Fibroblast of lung (primary cell): ENCODE results near the gene TEDC2. TPM values are rescaled to one million over a fixed set of nuclear protein-coding genes. Genes with fewer than 3 reads are reported as not detected.

Experiments used
- DNase-seq, 2 donors: peaks; one replicate each; pipeline versions ENCODE4 v3.0.0 to v3.0.0-alpha.2; 2010; ENCODE audit warnings: low read depth in 2 of 2
- H2AFZ ChIP-seq: 2 replicates; pipeline ENCODE4 v1.5.1; 2012; ENCODE audit warnings: low read length, control low read depth, inconsistent platforms
- H3K27ac ChIP-seq: 2 replicates; pipeline ENCODE4 v1.5.1; 2011; ENCODE audit warnings: low read length, control low read depth; ENCODE audit not compliant: insufficient read depth
- H3K27me3 ChIP-seq: 2 replicates; pipeline ENCODE4 v1.5.1; 2011; ENCODE audit warnings: mild to moderate bottlenecking, low read length; ENCODE audit not compliant: control insufficient read depth, insufficient read depth
- H3K36me3 ChIP-seq: 2 replicates; pipeline ENCODE4 v1.5.1; 2011; ENCODE audit warnings: low read length; ENCODE audit not compliant: control insufficient read depth, insufficient read depth
- H3K4me1 ChIP-seq: 2 replicates; pipeline ENCODE4 v1.5.1; 2011; ENCODE audit warnings: low read length; ENCODE audit not compliant: control insufficient read depth, insufficient read depth; ENCODE audit errors: extremely low read depth
- H3K4me2 ChIP-seq: 2 replicates; pipeline ENCODE4 v1.5.1; 2011; ENCODE audit warnings: low read length, control low read depth; ENCODE audit not compliant: insufficient read depth; ENCODE audit errors: extremely low read depth
- H3K4me3 ChIP-seq, 4 experiments: fragments of 200-600 bp in 1 of 4; sonication (generic) in 1 of 4; replicated peaks in 1 of 4; 2 replicates each; pipeline ENCODE4 v1.5.1; 2011 to 2016; ENCODE audit warnings: low read length in 4 of 4, low read depth in 3 of 4, mild to moderate bottlenecking in 3 of 4, control low read depth in 2 of 4, inconsistent platforms in 1 of 4, mixed read lengths in 1 of 4; ENCODE audit not compliant: insufficient read depth in 1 of 4; ENCODE audit errors: control extremely low read depth in 1 of 4
- H3K79me2 ChIP-seq: 2 replicates; pipeline ENCODE4 v1.5.1; 2012; ENCODE audit warnings: mild to moderate bottlenecking, low read length, inconsistent platforms; ENCODE audit not compliant: control insufficient read depth, insufficient read depth
- H3K9ac ChIP-seq: 2 replicates; pipeline ENCODE4 v1.5.1; 2011; ENCODE audit warnings: mild to moderate bottlenecking, low read length, control low read depth; ENCODE audit not compliant: insufficient read depth
- H3K9me3 ChIP-seq: 2 replicates; pipeline ENCODE4 v1.5.1; 2012; ENCODE audit warnings: low read depth, low read length; ENCODE audit not compliant: control insufficient read depth, insufficient read depth
- H4K20me1 ChIP-seq: 2 replicates; pipeline ENCODE4 v1.5.1; 2011; ENCODE audit warnings: low read length; ENCODE audit not compliant: control insufficient read depth, insufficient read depth; ENCODE audit errors: extremely low read depth
- EZH2 ChIP-seq: IDR thresholded peaks from 2 replicates; pipeline ENCODE4 v1.5.1; 2012; ENCODE audit warnings: low read length, control low read depth, mild to moderate bottlenecking; ENCODE audit errors: missing control alignments
- polyA plus RNA-seq, 2 donors: library from polyadenylated mRNA; depleted of rRNA in 1 of 2; stranded (reverse) in 1 of 2; unstranded in 1 of 2; fragments of >200 nt; gene quantifications; 2 replicates each; pipeline ENCODE4 v1.2.1, GENCODE V29; 2011 to 2012; ENCODE audit warnings: missing spikeins in 1 of 2
- total RNA-seq: library from RNA; depleted of rRNA; stranded (reverse); fragments of >200 nt; gene quantifications from 2 replicates; pipeline ENCODE4 v1.2.1, GENCODE V29; 2014
- TF ChIP-seq, protein P1 (sequence below), 2 donors: IDR thresholded peaks in 1 of 2; conservative IDR thresholded peaks in 1 of 2; 1 replicate in 1 of 2; 2 replicates in 1 of 2; pipeline ENCODE4 v1.5.1; 2011 to 2012; ENCODE audit warnings: low read length in 2 of 2, control low read depth in 1 of 2, inconsistent platforms in 1 of 2, low read depth in 1 of 2, mild to moderate bottlenecking in 1 of 2

Gene TEDC2
- total and polyA plus RNA-seq, 2 donors (not counting 1 experiment from before 2014, with no cell fraction given), result 1.2 to 1.7 TPM

DNA sequence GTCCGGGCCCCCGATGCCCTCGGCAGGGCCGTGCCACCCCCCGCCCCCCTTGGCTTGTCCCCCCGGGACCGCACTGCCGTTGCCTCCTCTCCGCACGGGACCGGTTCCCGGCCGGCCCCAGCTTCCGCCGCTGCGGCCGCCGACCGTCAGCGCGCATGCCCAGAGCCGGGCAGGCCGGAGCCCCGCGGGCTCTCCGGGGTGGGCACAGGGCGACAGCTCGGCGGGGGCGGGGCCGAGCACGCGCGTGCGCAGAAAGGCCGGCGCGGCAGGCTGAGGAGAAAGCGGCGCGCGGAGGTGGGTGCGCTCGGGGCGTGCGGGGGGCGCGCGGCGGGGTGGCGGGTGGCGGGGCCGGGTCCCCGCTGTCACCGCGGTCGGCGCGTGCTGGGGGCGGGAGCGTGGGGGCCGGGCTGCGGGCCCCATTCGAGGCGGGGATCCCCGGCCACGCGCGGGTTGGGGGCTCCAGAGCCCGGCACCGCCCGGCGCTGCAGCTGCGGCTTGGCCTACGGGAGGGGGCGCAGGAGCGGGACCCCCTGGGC lies 15.0 kb downstream of the TEDC2 start, which contains the start of gene TBC1D24:
Gene TBC1D24 (plus strand): TSS at position 251 of the 536 bp plus-strand sequence. CDS start 21,022 bp downstream, outside the sequence.
- H3K4me1 ChIP-seq, result peaks cover 9% of the 10 kb centered on the region
- peak within 1 kb of the TSS; percentile 77 for H3K9ac ChIP-seq
- no peaks in the 10 kb centered on the region for H3K27me3 ChIP-seq
- H3K9me3 ChIP-seq, result no peaks in the 10 kb centered on the region
- H3K4me3 ChIP-seq, result peak within 1 kb of the TSS; percentile 59 to 74 (median 70)
- TF ChIP-seq, protein P1, sequence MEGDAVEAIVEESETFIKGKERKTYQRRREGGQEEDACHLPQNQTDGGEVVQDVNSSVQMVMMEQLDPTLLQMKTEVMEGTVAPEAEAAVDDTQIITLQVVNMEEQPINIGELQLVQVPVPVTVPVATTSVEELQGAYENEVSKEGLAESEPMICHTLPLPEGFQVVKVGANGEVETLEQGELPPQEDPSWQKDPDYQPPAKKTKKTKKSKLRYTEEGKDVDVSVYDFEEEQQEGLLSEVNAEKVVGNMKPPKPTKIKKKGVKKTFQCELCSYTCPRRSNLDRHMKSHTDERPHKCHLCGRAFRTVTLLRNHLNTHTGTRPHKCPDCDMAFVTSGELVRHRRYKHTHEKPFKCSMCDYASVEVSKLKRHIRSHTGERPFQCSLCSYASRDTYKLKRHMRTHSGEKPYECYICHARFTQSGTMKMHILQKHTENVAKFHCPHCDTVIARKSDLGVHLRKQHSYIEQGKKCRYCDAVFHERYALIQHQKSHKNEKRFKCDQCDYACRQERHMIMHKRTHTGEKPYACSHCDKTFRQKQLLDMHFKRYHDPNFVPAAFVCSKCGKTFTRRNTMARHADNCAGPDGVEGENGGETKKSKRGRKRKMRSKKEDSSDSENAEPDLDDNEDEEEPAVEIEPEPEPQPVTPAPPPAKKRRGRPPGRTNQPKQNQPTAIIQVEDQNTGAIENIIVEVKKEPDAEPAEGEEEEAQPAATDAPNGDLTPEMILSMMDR (conservative IDR thresholded peaks at IDR 0.05 in 1 of 2, IDR thresholded peaks at IDR 0.05 in 1 of 2; ENCODE audit: low read depth in 1 of 2, low read length in 2 of 2), result no peak
- TF ChIP-seq EZH2, result no peak
- peaks cover 3% of the 10 kb centered on the region for H3K79me2 ChIP-seq
- DNase-seq, result peak; percentile 62 to 77
- H3K36me3 ChIP-seq, result no peaks in the 10 kb centered on the region
- peak within 1 kb of the TSS; percentile 74 for H2AFZ ChIP-seq
- H4K20me1 ChIP-seq, result no peaks in the 10 kb centered on the region
- peak within 1 kb of the TSS; percentile 87 for H3K4me2 ChIP-seq
- H3K27ac ChIP-seq, result peak within 1 kb of the TSS; percentile 82

DNA sequence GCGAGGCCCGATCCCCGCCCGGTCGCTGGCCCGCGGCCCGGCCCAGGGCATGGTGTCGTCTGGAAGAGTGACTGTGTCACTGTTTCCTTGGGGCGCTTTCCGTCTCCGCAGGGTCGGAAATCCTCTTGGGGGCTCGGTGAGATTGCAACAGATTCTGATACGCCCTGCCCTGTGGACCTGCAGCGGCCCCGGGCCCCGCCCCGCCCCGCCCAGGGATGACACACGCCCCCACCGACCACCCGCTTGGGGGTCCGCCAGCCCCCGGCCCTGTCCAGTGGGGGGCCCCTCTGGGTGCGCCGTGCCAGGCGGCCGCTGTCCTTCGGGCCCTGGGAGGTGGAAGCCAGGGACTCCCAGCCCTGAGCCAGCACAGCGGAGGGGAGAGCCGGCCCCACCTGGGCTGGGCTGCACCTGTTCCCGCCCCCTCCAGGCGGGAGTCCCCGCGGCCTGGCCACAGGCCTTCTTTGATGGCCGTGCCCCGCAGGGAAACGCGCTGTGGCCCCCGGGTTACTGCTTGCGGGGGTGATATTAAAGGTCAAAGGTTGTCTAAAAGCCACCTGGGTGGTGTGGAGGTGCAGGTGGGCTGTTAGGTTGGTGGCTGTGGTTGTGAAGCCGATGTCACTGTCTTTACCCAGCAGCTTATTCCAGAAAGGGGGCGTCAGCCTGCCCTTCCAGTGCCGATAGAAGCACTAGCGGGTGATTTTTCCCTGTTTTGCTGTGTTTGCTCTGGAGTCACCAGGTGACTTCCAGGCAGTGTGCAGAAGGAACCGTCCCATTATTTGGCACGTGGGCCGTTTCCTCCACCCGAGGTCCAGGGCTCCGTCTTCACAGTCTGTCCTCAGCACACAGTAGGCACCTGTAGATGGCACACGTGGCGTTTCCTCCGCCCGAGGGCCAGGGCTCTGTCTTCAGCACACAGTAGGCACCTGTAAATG lies 15.8 kb downstream of the TEDC2 start:
- H3K36me3 ChIP-seq, result no peaks in the 10 kb centered on the region
- H3K9ac ChIP-seq, result peak overlapping the region; percentile 71
- H4K20me1 ChIP-seq, result no peaks in the 10 kb centered on the region
- H3K27me3 ChIP-seq, result no peaks in the 10 kb centered on the region
- H3K4me3 ChIP-seq, result peak overlapping the region; percentile 23 to 72 (median 54)
- DNase-seq, result no peak
- TF ChIP-seq, protein P1 (conservative IDR thresholded peaks at IDR 0.05 in 1 of 2, IDR thresholded peaks at IDR 0.05 in 1 of 2; ENCODE audit: low read depth in 1 of 2, low read length in 2 of 2), result no peak
- no peak for TF ChIP-seq EZH2
- H3K9me3 ChIP-seq, result no peaks in the 10 kb centered on the region
- H3K79me2 ChIP-seq, result peaks cover 3% of the 10 kb centered on the region
- peaks cover 9% of the 10 kb centered on the region for H3K4me1 ChIP-seq
- no peak overlapping the region for H2AFZ ChIP-seq
- H3K27ac ChIP-seq, result no peak overlapping the region
- peak overlapping the region; percentile 71 for H3K4me2 ChIP-seq

DNA sequence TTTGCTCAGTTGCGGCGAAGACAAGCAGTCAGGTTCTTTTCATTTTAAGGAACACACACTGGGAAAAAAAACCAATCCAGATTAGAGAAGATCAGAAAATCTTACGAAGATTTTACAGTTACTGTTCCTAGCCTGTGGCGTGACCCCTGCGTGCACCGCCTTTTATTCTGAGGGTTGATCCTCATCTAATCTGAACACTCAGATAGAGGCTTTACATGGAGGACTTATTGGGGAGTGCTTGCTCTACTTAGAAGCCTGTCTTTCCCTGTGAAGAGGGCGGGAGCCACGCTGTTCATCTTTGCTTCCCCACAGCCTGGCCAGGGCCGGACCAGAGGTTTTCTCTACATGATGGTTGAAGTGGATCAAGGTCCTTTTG lies 16.4 kb downstream of the TEDC2 start:
- no peak overlapping the region for H3K4me3 ChIP-seq
- no peak for TF ChIP-seq EZH2
- TF ChIP-seq, protein P1 (conservative IDR thresholded peaks at IDR 0.05 in 1 of 2, IDR thresholded peaks at IDR 0.05 in 1 of 2; ENCODE audit: low read depth in 1 of 2, low read length in 2 of 2), result no peak
- H4K20me1 ChIP-seq, result no peaks in the 10 kb centered on the region
- no peak for DNase-seq
- peaks cover 7% of the 10 kb centered on the region for H3K4me1 ChIP-seq
- no peak overlapping the region for H2AFZ ChIP-seq
- H3K9ac ChIP-seq, result no peak overlapping the region
- H3K36me3 ChIP-seq, result no peaks in the 10 kb centered on the region
- H3K27ac ChIP-seq, result no peak overlapping the region
- H3K27me3 ChIP-seq, result no peaks in the 10 kb centered on the region
- H3K9me3 ChIP-seq, result no peaks in the 10 kb centered on the region
- H3K4me2 ChIP-seq, result no peak overlapping the region
- peaks cover 3% of the 10 kb centered on the region for H3K79me2 ChIP-seq
